Measurements from ENCODE around the gene SCAMP5. TPM values are rescaled to one million over a fixed set of nuclear protein-coding genes. Genes with fewer than 3 reads are reported as not detected.

The SCAMP5 gene
- total RNA-seq, 1 experiment from 2014 or later = 6.2 TPM

DNA sequence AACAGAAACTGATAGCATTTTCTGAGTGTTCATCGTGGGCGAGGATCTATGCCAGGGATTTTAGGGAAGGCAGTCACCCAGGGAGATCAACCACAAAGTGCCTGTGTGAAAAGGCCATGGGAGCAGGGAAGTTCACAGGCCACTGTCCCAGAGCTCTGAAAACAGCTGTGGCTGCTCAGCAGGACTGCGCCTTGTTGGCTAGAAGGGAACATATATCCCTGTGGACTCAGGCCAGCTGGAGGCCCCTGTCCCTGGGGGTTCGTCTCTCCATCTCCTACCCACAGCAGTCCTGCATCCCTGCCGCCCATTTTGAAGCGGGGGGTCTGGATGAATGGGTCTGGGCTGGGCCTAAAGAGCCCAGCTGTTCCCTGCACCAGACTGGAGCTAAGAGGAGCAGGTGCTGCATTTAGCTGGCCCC lies 55.8 kb downstream of the SCAMP5 start:
- peaks cover 2 to 22% of the 10 kb centered on the region in 2 experiments; a peak in 1 of 4 replicates for H3K36me3 ChIP-seq (ENCODE audit: control insufficient read depth in 1 of 2, insufficient read depth in 2 of 2, low read length in 2 of 2)
- no peak overlapping the region for H3K27ac ChIP-seq (ENCODE audit: low read depth, low read length)
- no peak overlapping the region for H3K9ac ChIP-seq (ENCODE audit: low read length)
- ATAC-seq = no peak
- no peak overlapping the region for H3K4me3 ChIP-seq (replicated peaks in 1 of 2; ENCODE audit: low read depth in 1 of 2, low read length in 2 of 2)
- H3K79me2 ChIP-seq (ENCODE audit: insufficient read depth, low read length) = no peaks in the 10 kb centered on the region
- no peaks in the 10 kb centered on the region for H3K9me3 ChIP-seq (ENCODE audit: control insufficient read depth in 1 of 2, insufficient read depth in 1 of 2, low read depth in 1 of 2, low read length in 2 of 2)
- ChIA-PET CTCF (no interaction called here), RAD21 (ENCODE audit: low non-redundant PET in 1 of 2, low total read pairs in 2 of 2, uncharacterized antibody in 2 of 2, unreplicated experiment in 2 of 2) (no interaction called here), POLR2A (no interaction called here)
- H3K4me2 ChIP-seq (ENCODE audit: low read length) = no peak overlapping the region
- H3K9me2 ChIP-seq (ENCODE audit: insufficient read depth) = no peaks in the 10 kb centered on the region
- no peak for DNase-seq (ENCODE audit: low read depth, low spot score)
- no peak overlapping the region for H2AFZ ChIP-seq (ENCODE audit: low read depth, low read length, poor library complexity, severe bottlenecking)
- H3K4me1 ChIP-seq (ENCODE audit: control insufficient read depth in 1 of 2, insufficient read depth in 2 of 2, low read length in 2 of 2) = peaks cover 13 to 15% of the 10 kb centered on the region in 2 experiments; a peak in 3 of 4 replicates
- no peaks in the 10 kb centered on the region for H3K27me3 ChIP-seq (ENCODE audit: insufficient read depth, low read length)
- BruUV-seq (replicated peaks) = no TSS peak
- intact Hi-C loops (cut with micrococcal nuclease) = no loop called here
- no peak for TF ChIP-seq ZNF274 (IDR thresholded peaks at IDR 0.05; ENCODE audit: low read depth, low read length)
- no peak for TF ChIP-seq CBX3 (IDR thresholded peaks at IDR 0.05; ENCODE audit: low read depth)
- H4K20me1 ChIP-seq (ENCODE audit: insufficient read depth) = no peaks in the 10 kb centered on the region

- no peaks in the 10 kb centered on the region for H3K79me2 ChIP-seq (ENCODE audit: insufficient read depth, low read length)
- H3K27me3 ChIP-seq (ENCODE audit: insufficient read depth, low read length) = no peaks in the 10 kb centered on the region
- H3K4me1 ChIP-seq (ENCODE audit: control insufficient read depth in 1 of 2, insufficient read depth in 2 of 2, low read length in 2 of 2) = peaks cover 8 to 10% of the 10 kb centered on the region in 2 experiments; a peak in 3 of 4 replicates
- intact Hi-C loops (cut with micrococcal nuclease) = no loop called here
- H3K27ac ChIP-seq (ENCODE audit: low read depth, low read length) = no peak overlapping the region
- H3K9ac ChIP-seq (ENCODE audit: low read length) = no peak overlapping the region
- RAD21 ChIA-PET (ENCODE audit: low non-redundant PET in 1 of 2, low total read pairs in 2 of 2, uncharacterized antibody in 2 of 2, unreplicated experiment in 2 of 2) = no interaction called here
- DNase-seq (ENCODE audit: low read depth, low spot score) (no peak), ATAC-seq (no peak)
- H2AFZ ChIP-seq (ENCODE audit: low read depth, low read length, poor library complexity, severe bottlenecking) = no peak overlapping the region
- CTCF ChIA-PET = no interaction called here
- H4K20me1 ChIP-seq (ENCODE audit: insufficient read depth) = no peaks in the 10 kb centered on the region
- POLR2A ChIA-PET = no interaction called here
- TF ChIP-seq POLR2AphosphoS5 (IDR thresholded peaks at IDR 0.05; ENCODE audit: low read depth, low read length) (no peak), EZH2 (IDR thresholded peaks at IDR 0.05) (no peak), POLR2A (IDR thresholded peaks at IDR 0.05; ENCODE audit: borderline replicate concordance, extremely low read depth, insufficient read depth, insufficient read length) (no peak), ZBTB33 (IDR thresholded peaks at IDR 0.05; ENCODE audit: extremely low read depth, insufficient replicate concordance, low read length) (no peak), ZNF274 (IDR thresholded peaks at IDR 0.05; ENCODE audit: low read depth, low read length) (no peak), ELF1 (IDR thresholded peaks at IDR 0.05; ENCODE audit: borderline replicate concordance, low read depth) (no peak), CBX3 (IDR thresholded peaks at IDR 0.05; ENCODE audit: low read depth) (no peak)
- TF ChIP-seq, protein P1, sequence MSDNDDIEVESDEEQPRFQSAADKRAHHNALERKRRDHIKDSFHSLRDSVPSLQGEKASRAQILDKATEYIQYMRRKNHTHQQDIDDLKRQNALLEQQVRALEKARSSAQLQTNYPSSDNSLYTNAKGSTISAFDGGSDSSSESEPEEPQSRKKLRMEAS (IDR thresholded peaks at IDR 0.05) = no peak
- TF ChIP-seq, protein P2, sequence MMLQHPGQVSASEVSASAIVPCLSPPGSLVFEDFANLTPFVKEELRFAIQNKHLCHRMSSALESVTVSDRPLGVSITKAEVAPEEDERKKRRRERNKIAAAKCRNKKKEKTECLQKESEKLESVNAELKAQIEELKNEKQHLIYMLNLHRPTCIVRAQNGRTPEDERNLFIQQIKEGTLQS (IDR thresholded peaks at IDR 0.05) = no peak
- TF ChIP-seq, protein P3, sequence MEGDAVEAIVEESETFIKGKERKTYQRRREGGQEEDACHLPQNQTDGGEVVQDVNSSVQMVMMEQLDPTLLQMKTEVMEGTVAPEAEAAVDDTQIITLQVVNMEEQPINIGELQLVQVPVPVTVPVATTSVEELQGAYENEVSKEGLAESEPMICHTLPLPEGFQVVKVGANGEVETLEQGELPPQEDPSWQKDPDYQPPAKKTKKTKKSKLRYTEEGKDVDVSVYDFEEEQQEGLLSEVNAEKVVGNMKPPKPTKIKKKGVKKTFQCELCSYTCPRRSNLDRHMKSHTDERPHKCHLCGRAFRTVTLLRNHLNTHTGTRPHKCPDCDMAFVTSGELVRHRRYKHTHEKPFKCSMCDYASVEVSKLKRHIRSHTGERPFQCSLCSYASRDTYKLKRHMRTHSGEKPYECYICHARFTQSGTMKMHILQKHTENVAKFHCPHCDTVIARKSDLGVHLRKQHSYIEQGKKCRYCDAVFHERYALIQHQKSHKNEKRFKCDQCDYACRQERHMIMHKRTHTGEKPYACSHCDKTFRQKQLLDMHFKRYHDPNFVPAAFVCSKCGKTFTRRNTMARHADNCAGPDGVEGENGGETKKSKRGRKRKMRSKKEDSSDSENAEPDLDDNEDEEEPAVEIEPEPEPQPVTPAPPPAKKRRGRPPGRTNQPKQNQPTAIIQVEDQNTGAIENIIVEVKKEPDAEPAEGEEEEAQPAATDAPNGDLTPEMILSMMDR (IDR thresholded peaks at IDR 0.05 in 2 of 3, conservative IDR thresholded peaks at IDR 0.05 in 1 of 3; ENCODE audit: borderline replicate concordance in 1 of 3, insufficient read depth in 1 of 3, low read depth in 2 of 3, low read length in 2 of 3) = no peak
- no peak overlapping the region for H3K4me3 ChIP-seq (replicated peaks in 1 of 2; ENCODE audit: low read depth in 1 of 2, low read length in 2 of 2)
- H3K9me3 ChIP-seq (ENCODE audit: control insufficient read depth in 1 of 2, insufficient read depth in 1 of 2, low read depth in 1 of 2, low read length in 2 of 2) = no peaks in the 10 kb centered on the region
- no TSS peak for BruUV-seq (replicated peaks)
- no peak overlapping the region for H3K4me2 ChIP-seq (ENCODE audit: low read length)
- no peaks in the 10 kb centered on the region for H3K9me2 ChIP-seq (ENCODE audit: insufficient read depth)
- peaks cover 2 to 22% of the 10 kb centered on the region in 2 experiments; a peak in 1 of 4 replicates for H3K36me3 ChIP-seq (ENCODE audit: control insufficient read depth in 1 of 2, insufficient read depth in 2 of 2, low read length in 2 of 2)
Observed at GRCh38 chr15:75051711-75052110, 56.3 kb downstream of the SCAMP5 start.
